ENCODE data around the gene KLHDC4. TPM values are rescaled to one million over a fixed set of nuclear protein-coding genes. Genes with fewer than 3 reads are reported as not detected.
"Not testable (repeated sequence)": the region's sequence is repeated elsewhere in the genome, so short reads cannot be mapped to it uniquely, and the experiment has no call there.

Gene KLHDC4
- total RNA-seq, 6 donors from 2014 or later, result 30.7 to 248 (median 37.5) TPM

- no peaks in the 10 kb centered on the region for H3K4me1 ChIP-seq
- H3K9me3 ChIP-seq, result no peaks in the 10 kb centered on the region
- no peaks in the 10 kb centered on the region for H3K36me3 ChIP-seq
- TF ChIP-seq POLR2AphosphoS5 (IDR thresholded peaks at IDR 0.05) (no peak), EP300 (IDR thresholded peaks at IDR 0.05) (no peak), POLR2A (IDR thresholded peaks at IDR 0.05) (no peak), CTCF (IDR thresholded peaks at IDR 0.05) (no peak)
- no peaks in the 10 kb centered on the region for H3K27me3 ChIP-seq
- no peak for ATAC-seq (ENCODE audit: low FRiP score in 2 of 2)
- no peak overlapping the region for H3K27ac ChIP-seq
- WGBS, 2 donors, result 82 to 91% methylated on average over 9 to 18 of the region's 18 CpGs
- no peak overlapping the region for H3K4me3 ChIP-seq
- DNase-seq, result peak in 1 of 2 donors; percentile 76
These were observed 82.9 kb downstream of the KLHDC4 start for GRCh38 chr16:87682852-87683399.

DNA sequence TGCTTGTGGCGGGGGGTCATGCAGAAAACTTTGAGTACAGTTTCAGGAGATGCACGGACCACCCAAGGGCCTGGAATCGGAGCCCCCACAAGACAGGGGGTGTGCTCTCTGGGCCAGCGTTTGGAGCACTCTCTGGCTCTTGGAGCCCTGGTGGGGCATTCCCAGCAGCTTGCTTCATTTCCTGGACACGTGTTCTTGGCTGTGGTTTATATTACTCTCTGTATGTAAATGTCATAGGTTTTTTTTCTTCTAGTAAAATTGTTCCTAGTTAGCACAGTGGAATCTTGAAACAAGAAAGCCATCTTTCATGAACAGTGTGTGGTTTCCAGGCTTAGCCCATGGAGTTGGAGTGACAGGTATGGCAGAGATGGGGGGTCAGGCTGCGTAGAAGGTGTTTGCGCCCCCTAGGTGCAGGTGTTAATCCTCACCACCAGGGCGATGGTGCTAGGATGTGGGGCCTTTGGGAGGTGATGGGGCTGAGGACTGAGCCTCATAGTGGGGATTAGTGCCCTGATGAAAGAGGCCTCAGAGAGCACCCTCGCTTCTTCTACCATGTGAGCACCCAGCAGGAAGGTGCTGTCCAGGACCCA lies 83.7 kb downstream of the KLHDC4 start:
- Histone ChIP-seq H3K4me3 (no peak overlapping the region), H3K27ac (no peak overlapping the region), H3K27me3 (no peaks in the 10 kb centered on the region), H3K9me3 (no peaks in the 10 kb centered on the region), H3K36me3 (no peaks in the 10 kb centered on the region), H3K4me1 (no peaks in the 10 kb centered on the region)
- ATAC-seq (ENCODE audit: low FRiP score in 2 of 2) (no peak), DNase-seq (no peak)
- no peak for TF ChIP-seq POLR2A (IDR thresholded peaks at IDR 0.05)
- TF ChIP-seq EP300 (IDR thresholded peaks at IDR 0.05), result no peak
- no peak for TF ChIP-seq POLR2AphosphoS5 (IDR thresholded peaks at IDR 0.05)
- no peak for TF ChIP-seq CTCF (IDR thresholded peaks at IDR 0.05)
- WGBS, 2 donors, result 24 to 30% methylated on average over 4 to 8 of the region's 9 CpGs

- DNase-seq; H3K9me3 ChIP-seq; H3K4me1 ChIP-seq; ATAC-seq (ENCODE audit: low FRiP score in 2 of 2); H3K27ac ChIP-seq; H3K36me3 ChIP-seq; H3K27me3 ChIP-seq; H3K4me3 ChIP-seq: not testable (repeated sequence)
- WGBS, 2 donors, result 94% methylated on average over 59 to 60 of the region's 60 CpGs
These were observed 84.7 kb downstream of the KLHDC4 start for GRCh38 chr16:87681051-87681602.

- DNase-seq, result no peak
- Histone ChIP-seq H3K27me3 (no peaks in the 10 kb centered on the region), H3K27ac (no peak overlapping the region), H3K4me1 (no peaks in the 10 kb centered on the region), H3K9me3 (no peaks in the 10 kb centered on the region), H3K36me3 (no peaks in the 10 kb centered on the region), H3K4me3 (no peak overlapping the region)
- no peak for TF ChIP-seq EP300 (IDR thresholded peaks at IDR 0.05)
- no peak for TF ChIP-seq POLR2A (IDR thresholded peaks at IDR 0.05)
- WGBS, 2 donors, result 85% methylated on average over 17 of the region's 17 CpGs
- no peak for ATAC-seq (ENCODE audit: low FRiP score in 2 of 2)
These were observed 85.5 kb downstream of the KLHDC4 start for GRCh38 chr16:87680272-87680644.

- 83 to 87% methylated on average over 7 to 15 of the region's 18 CpGs for WGBS, 2 donors
- H3K4me1 ChIP-seq, result no peaks in the 10 kb centered on the region
- peak in 1 of 2 donors; percentile 69 for DNase-seq
- H3K36me3 ChIP-seq, result no peaks in the 10 kb centered on the region
- no peak for TF ChIP-seq EP300 (IDR thresholded peaks at IDR 0.05)
- no peak for TF ChIP-seq CTCF (IDR thresholded peaks at IDR 0.05)
- H3K27me3 ChIP-seq, result no peaks in the 10 kb centered on the region
- H3K27ac ChIP-seq, result no peak overlapping the region
- H3K4me3 ChIP-seq, result no peak overlapping the region
- H3K9me3 ChIP-seq, result no peaks in the 10 kb centered on the region
- ATAC-seq (ENCODE audit: low FRiP score in 2 of 2), result no peak
These were observed 86.1 kb downstream of the KLHDC4 start for GRCh38 chr16:87679593-87680271.

Measured in upper lobe of left lung (tissue), 6 donors.